ENCODE results near the gene PPP2R5C.
A peak's percentile ranks its signal among the peaks of the same experiment; 100 is the strongest.

The PPP2R5C gene

GRCh38 chr14:101757839-101758211 is 3.7 kb upstream of the PPP2R5C start:
- no peaks in the 10 kb centered on the region for H3K36me3 ChIP-seq (ENCODE audit: insufficient read depth, low read length)
- H3K4me3 ChIP-seq (ENCODE audit: low read length), result no peak overlapping the region
- WGBS, result 93% methylated on average over 3 of the region's 3 CpGs
- peaks cover 25% of the 10 kb centered on the region for H3K27me3 ChIP-seq (ENCODE audit: insufficient read depth, low read length)
- peaks cover 11% of the 10 kb centered on the region for H3K4me1 ChIP-seq (ENCODE audit: insufficient read depth, low read length)
- 0 out of 2 replicates have a peak, but pooled peaks cover 3% of the 10 kb centered on the region for H3K9me3 ChIP-seq (ENCODE audit: insufficient read depth, low read depth, low read length)
- no peak overlapping the region for H3K9ac ChIP-seq (ENCODE audit: low read depth, low read length)
- H3K27ac ChIP-seq (ENCODE audit: low read depth, low read length), result no peak overlapping the region

GRCh38 chr14:101758913-101759593 is 2.5 kb upstream of the PPP2R5C start:
- peaks cover 28% of the 10 kb centered on the region for H3K27me3 ChIP-seq (ENCODE audit: insufficient read depth, low read length)
- H3K9me3 ChIP-seq (ENCODE audit: insufficient read depth, low read depth, low read length), result 0 out of 2 replicates have a peak, but pooled peaks cover under 1% of the 10 kb centered on the region
- H3K4me1 ChIP-seq (ENCODE audit: insufficient read depth, low read length), result peaks cover 11% of the 10 kb centered on the region
- no peak overlapping the region for H3K4me3 ChIP-seq (ENCODE audit: low read length)
- H3K9ac ChIP-seq (ENCODE audit: low read depth, low read length), result no peak overlapping the region
- WGBS, result 92% methylated on average over 16 of the region's 16 CpGs
- 0 out of 2 replicates have a peak, but pooled peaks cover 2% of the 10 kb centered on the region for H3K36me3 ChIP-seq (ENCODE audit: insufficient read depth, low read length)
- no peak overlapping the region for H3K27ac ChIP-seq (ENCODE audit: low read depth, low read length)

- Histone ChIP-seq H3K4me3 (ENCODE audit: low read length) (peak overlapping the region; percentile 62), H3K9me3 (ENCODE audit: insufficient read depth, low read depth, low read length) (no peaks in the 10 kb centered on the region), H3K9ac (ENCODE audit: low read depth, low read length) (0 out of 2 replicates have a peak overlapping the region, but pooled peaks have one; percentile 46), H3K27ac (ENCODE audit: low read depth, low read length) (no peak overlapping the region), H3K4me1 (ENCODE audit: insufficient read depth, low read length) (peaks cover 11% of the 10 kb centered on the region), H3K36me3 (ENCODE audit: insufficient read depth, low read length) (peaks cover 7% of the 10 kb centered on the region), H3K27me3 (ENCODE audit: insufficient read depth, low read length) (peaks cover 28% of the 10 kb centered on the region)
- 6% methylated on average over 56 of the region's 63 CpGs for WGBS
Observed at GRCh38 chr14:101760138-101761011, 1.1 kb upstream of the PPP2R5C start.

GRCh38 chr14:101761881-101762529 is 496 bp downstream of the PPP2R5C start:
- peak overlapping the region; percentile 48; the same call in 1 of the 2 replicates for H3K9ac ChIP-seq (ENCODE audit: low read depth, low read length)
- peak overlapping the region; percentile 58; the same call in 1 of the 2 replicates for H3K27ac ChIP-seq (ENCODE audit: low read depth, low read length)
- under 1% methylated on average over 71 of the region's 72 CpGs for WGBS
- peaks cover 11% of the 10 kb centered on the region for H3K4me1 ChIP-seq (ENCODE audit: insufficient read depth, low read length)
- no peaks in the 10 kb centered on the region for H3K9me3 ChIP-seq (ENCODE audit: insufficient read depth, low read depth, low read length)
- peaks cover 28% of the 10 kb centered on the region for H3K27me3 ChIP-seq (ENCODE audit: insufficient read depth, low read length)
- H3K36me3 ChIP-seq (ENCODE audit: insufficient read depth, low read length), result peaks cover 10% of the 10 kb centered on the region
- H3K4me3 ChIP-seq (ENCODE audit: low read length), result peak overlapping the region; percentile 79

GRCh38 chr14:101762530-101763101 is 1.1 kb downstream of the PPP2R5C start:
- H3K9ac ChIP-seq (ENCODE audit: low read depth, low read length), result no peak overlapping the region
- peaks cover 10% of the 10 kb centered on the region for H3K36me3 ChIP-seq (ENCODE audit: insufficient read depth, low read length)
- peaks cover 11% of the 10 kb centered on the region for H3K4me1 ChIP-seq (ENCODE audit: insufficient read depth, low read length)
- no peaks in the 10 kb centered on the region for H3K9me3 ChIP-seq (ENCODE audit: insufficient read depth, low read depth, low read length)
- H3K27me3 ChIP-seq (ENCODE audit: insufficient read depth, low read length), result peaks cover 28% of the 10 kb centered on the region
- peak overlapping the region; percentile 79 for H3K4me3 ChIP-seq (ENCODE audit: low read length)
- no peak overlapping the region for H3K27ac ChIP-seq (ENCODE audit: low read depth, low read length)
- 41% methylated on average over 3 of the region's 4 CpGs for WGBS

GRCh38 chr14:101763941-101764709 is 2.6 kb downstream of the PPP2R5C start:
- no peak overlapping the region for H3K4me3 ChIP-seq (ENCODE audit: low read length)
- WGBS, result 93% methylated on average over 10 of the region's 10 CpGs
- H3K36me3 ChIP-seq (ENCODE audit: insufficient read depth, low read length), result peaks cover 10% of the 10 kb centered on the region
- peaks cover 11% of the 10 kb centered on the region for H3K4me1 ChIP-seq (ENCODE audit: insufficient read depth, low read length)
- H3K27me3 ChIP-seq (ENCODE audit: insufficient read depth, low read length), result peaks cover 20% of the 10 kb centered on the region
- H3K27ac ChIP-seq (ENCODE audit: low read depth, low read length), result no peak overlapping the region
- no peaks in the 10 kb centered on the region for H3K9me3 ChIP-seq (ENCODE audit: insufficient read depth, low read depth, low read length)
- no peak overlapping the region for H3K9ac ChIP-seq (ENCODE audit: low read depth, low read length)

- peaks cover 3% of the 10 kb centered on the region for H3K27me3 ChIP-seq (ENCODE audit: insufficient read depth, low read length)
Observed at GRCh38 chr14:101767618-101768362, 6.3 kb downstream of the PPP2R5C start.

GRCh38 chr14:101770183-101770582 is 8.7 kb downstream of the PPP2R5C start:
- no peak overlapping the region for H3K27ac ChIP-seq (ENCODE audit: low read depth, low read length)
- WGBS, result 97% methylated on average over 3 of the region's 3 CpGs
- H3K27me3 ChIP-seq (ENCODE audit: insufficient read depth, low read length), result no peaks in the 10 kb centered on the region; the same call in 1 of the 2 replicates
- no peaks in the 10 kb centered on the region for H3K9me3 ChIP-seq (ENCODE audit: insufficient read depth, low read depth, low read length)
- H3K9ac ChIP-seq (ENCODE audit: low read depth, low read length), result no peak overlapping the region
- no peaks in the 10 kb centered on the region for H3K4me1 ChIP-seq (ENCODE audit: insufficient read depth, low read length)
- H3K36me3 ChIP-seq (ENCODE audit: insufficient read depth, low read length), result peaks cover 5% of the 10 kb centered on the region
- H3K4me3 ChIP-seq (ENCODE audit: low read length), result no peak overlapping the region

More at GRCh38 chr14:101767618-101768362, 6.3 kb downstream of the PPP2R5C start:
- WGBS, result 91% methylated on average over 7 of the region's 7 CpGs
- no peaks in the 10 kb centered on the region for H3K9me3 ChIP-seq (ENCODE audit: insufficient read depth, low read depth, low read length)
- no peak overlapping the region for H3K9ac ChIP-seq (ENCODE audit: low read depth, low read length)
- no peak overlapping the region for H3K4me3 ChIP-seq (ENCODE audit: low read length)
- H3K4me1 ChIP-seq (ENCODE audit: insufficient read depth, low read length), result peaks cover under 1% of the 10 kb centered on the region; the same call in 1 of the 2 replicates
- no peak overlapping the region for H3K27ac ChIP-seq (ENCODE audit: low read depth, low read length)
- peaks cover 10% of the 10 kb centered on the region for H3K36me3 ChIP-seq (ENCODE audit: insufficient read depth, low read length)

- no peaks in the 10 kb centered on the region for H3K9me3 ChIP-seq (ENCODE audit: insufficient read depth, low read depth, low read length)
- 95% methylated on average over 8 of the region's 8 CpGs for WGBS
- H3K36me3 ChIP-seq (ENCODE audit: insufficient read depth, low read length), result no peaks in the 10 kb centered on the region
- no peaks in the 10 kb centered on the region; the same call in 1 of the 2 replicates for H3K27me3 ChIP-seq (ENCODE audit: insufficient read depth, low read length)
- H3K4me3 ChIP-seq (ENCODE audit: low read length), result no peak overlapping the region
- H3K9ac ChIP-seq (ENCODE audit: low read depth, low read length), result no peak overlapping the region
- H3K4me1 ChIP-seq (ENCODE audit: insufficient read depth, low read length), result no peaks in the 10 kb centered on the region
- H3K27ac ChIP-seq (ENCODE audit: low read depth, low read length), result no peak overlapping the region
Observed at GRCh38 chr14:101772770-101773169, 11.3 kb downstream of the PPP2R5C start.

GRCh38 chr14:101773378-101773777 is 11.9 kb downstream of the PPP2R5C start:
- Histone ChIP-seq H3K27me3 (ENCODE audit: insufficient read depth, low read length) (peaks cover 5% of the 10 kb centered on the region; the same call in 1 of the 2 replicates), H3K4me1 (ENCODE audit: insufficient read depth, low read length) (no peaks in the 10 kb centered on the region), H3K9ac (ENCODE audit: low read depth, low read length) (no peak overlapping the region), H3K4me3 (ENCODE audit: low read length) (no peak overlapping the region), H3K9me3 (ENCODE audit: insufficient read depth, low read depth, low read length) (no peaks in the 10 kb centered on the region), H3K27ac (ENCODE audit: low read depth, low read length) (no peak overlapping the region), H3K36me3 (ENCODE audit: insufficient read depth, low read length) (no peaks in the 10 kb centered on the region)
- 92% methylated on average over 2 of the region's 2 CpGs for WGBS

Data from HUES64 (cell line).